ENCODE data around the gene SEC24B. TPM values are rescaled to one million over a fixed set of nuclear protein-coding genes. Genes with fewer than 3 reads are reported as not detected.

Gene SEC24B
- polyA plus RNA-seq, 1 donor from 2014 or later, result 20.4 TPM

- H3K9me2 ChIP-seq (ENCODE audit: insufficient read depth, low read length), result no peaks in the 10 kb centered on the region
- H3F3A ChIP-seq (ENCODE audit: insufficient read depth, low read length, poor library complexity, severe bottlenecking), result no peaks in the 10 kb centered on the region
- no peaks in the 10 kb centered on the region for H3K27me3 ChIP-seq (ENCODE audit: insufficient read depth, low read depth, low read length)
- no peaks in the 10 kb centered on the region for H3K79me2 ChIP-seq (replicated peaks; ENCODE audit: insufficient read depth, low read length)
- no peaks in the 10 kb centered on the region for H3K9me3 ChIP-seq (ENCODE audit: low read length)
- no peak overlapping the region for H3K9ac ChIP-seq (ENCODE audit: low read length)
- TF ChIP-seq, protein P1, sequence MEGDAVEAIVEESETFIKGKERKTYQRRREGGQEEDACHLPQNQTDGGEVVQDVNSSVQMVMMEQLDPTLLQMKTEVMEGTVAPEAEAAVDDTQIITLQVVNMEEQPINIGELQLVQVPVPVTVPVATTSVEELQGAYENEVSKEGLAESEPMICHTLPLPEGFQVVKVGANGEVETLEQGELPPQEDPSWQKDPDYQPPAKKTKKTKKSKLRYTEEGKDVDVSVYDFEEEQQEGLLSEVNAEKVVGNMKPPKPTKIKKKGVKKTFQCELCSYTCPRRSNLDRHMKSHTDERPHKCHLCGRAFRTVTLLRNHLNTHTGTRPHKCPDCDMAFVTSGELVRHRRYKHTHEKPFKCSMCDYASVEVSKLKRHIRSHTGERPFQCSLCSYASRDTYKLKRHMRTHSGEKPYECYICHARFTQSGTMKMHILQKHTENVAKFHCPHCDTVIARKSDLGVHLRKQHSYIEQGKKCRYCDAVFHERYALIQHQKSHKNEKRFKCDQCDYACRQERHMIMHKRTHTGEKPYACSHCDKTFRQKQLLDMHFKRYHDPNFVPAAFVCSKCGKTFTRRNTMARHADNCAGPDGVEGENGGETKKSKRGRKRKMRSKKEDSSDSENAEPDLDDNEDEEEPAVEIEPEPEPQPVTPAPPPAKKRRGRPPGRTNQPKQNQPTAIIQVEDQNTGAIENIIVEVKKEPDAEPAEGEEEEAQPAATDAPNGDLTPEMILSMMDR (IDR thresholded peaks at IDR 0.05; ENCODE audit: poor library complexity, severe bottlenecking), result no peak
- TF ChIP-seq POLR2AphosphoS5 (IDR thresholded peaks at IDR 0.05) (no peak), EP300 (conservative IDR thresholded peaks at IDR 0.05; ENCODE audit: poor library complexity, severe bottlenecking) (no peak), RAD21 (conservative IDR thresholded peaks at IDR 0.05) (no peak), SMC3 (conservative IDR thresholded peaks at IDR 0.05; ENCODE audit: poor library complexity) (no peak), EZH2 (IDR thresholded peaks at IDR 0.05; ENCODE audit: borderline replicate concordance, insufficient read depth, low read length, poor library complexity, severe bottlenecking) (no peak), MXI1 (conservative IDR thresholded peaks at IDR 0.05; ENCODE audit: poor library complexity, severe bottlenecking) (no peak), TAF1 (IDR thresholded peaks at IDR 0.05; ENCODE audit: low read depth) (no peak)
- TF ChIP-seq, protein P2, sequence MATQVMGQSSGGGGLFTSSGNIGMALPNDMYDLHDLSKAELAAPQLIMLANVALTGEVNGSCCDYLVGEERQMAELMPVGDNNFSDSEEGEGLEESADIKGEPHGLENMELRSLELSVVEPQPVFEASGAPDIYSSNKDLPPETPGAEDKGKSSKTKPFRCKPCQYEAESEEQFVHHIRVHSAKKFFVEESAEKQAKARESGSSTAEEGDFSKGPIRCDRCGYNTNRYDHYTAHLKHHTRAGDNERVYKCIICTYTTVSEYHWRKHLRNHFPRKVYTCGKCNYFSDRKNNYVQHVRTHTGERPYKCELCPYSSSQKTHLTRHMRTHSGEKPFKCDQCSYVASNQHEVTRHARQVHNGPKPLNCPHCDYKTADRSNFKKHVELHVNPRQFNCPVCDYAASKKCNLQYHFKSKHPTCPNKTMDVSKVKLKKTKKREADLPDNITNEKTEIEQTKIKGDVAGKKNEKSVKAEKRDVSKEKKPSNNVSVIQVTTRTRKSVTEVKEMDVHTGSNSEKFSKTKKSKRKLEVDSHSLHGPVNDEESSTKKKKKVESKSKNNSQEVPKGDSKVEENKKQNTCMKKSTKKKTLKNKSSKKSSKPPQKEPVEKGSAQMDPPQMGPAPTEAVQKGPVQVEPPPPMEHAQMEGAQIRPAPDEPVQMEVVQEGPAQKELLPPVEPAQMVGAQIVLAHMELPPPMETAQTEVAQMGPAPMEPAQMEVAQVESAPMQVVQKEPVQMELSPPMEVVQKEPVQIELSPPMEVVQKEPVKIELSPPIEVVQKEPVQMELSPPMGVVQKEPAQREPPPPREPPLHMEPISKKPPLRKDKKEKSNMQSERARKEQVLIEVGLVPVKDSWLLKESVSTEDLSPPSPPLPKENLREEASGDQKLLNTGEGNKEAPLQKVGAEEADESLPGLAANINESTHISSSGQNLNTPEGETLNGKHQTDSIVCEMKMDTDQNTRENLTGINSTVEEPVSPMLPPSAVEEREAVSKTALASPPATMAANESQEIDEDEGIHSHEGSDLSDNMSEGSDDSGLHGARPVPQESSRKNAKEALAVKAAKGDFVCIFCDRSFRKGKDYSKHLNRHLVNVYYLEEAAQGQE (IDR thresholded peaks at IDR 0.05; ENCODE audit: borderline replicate concordance), result no peak
- no peak overlapping the region for H3K4me3 ChIP-seq (ENCODE audit: low read length)
- H4K20me1 ChIP-seq (ENCODE audit: insufficient read depth), result no peaks in the 10 kb centered on the region
- no peak overlapping the region for H2AFZ ChIP-seq (ENCODE audit: low read depth, low read length)
- H3K36me3 ChIP-seq (ENCODE audit: insufficient read depth, low read length), result no peaks in the 10 kb centered on the region
- H3K27ac ChIP-seq (ENCODE audit: low read length), result no peak overlapping the region
- H3K4me2 ChIP-seq (ENCODE audit: low read length), result no peak overlapping the region
These were observed 156.0 kb downstream of the SEC24B start for GRCh38 chr4:109589605-109590004.

Small RNA genes lying within 50 kb of the gene (small RNA-seq; reads per million reads assigned to genes)
- gene MIR576 (5.1 to 25.8 (median 20.2) reads per million in 3 experiments), gene RN7SL55P (0 reads per million in 3 experiments)

Other genes starting within 250 kb of the SEC24B start
- gene COL25A1, start 131.2 kb upstream of the SEC24B start, polyA plus RNA-seq, result 31.9 and 32.3 TPM in 2 replicates
- gene MCUB, start 126.4 kb downstream of the SEC24B start, polyA plus RNA-seq, result 3.9 and 23.0 TPM in 2 replicates